ENCODE measurements around the gene GLIS1. TPM values are rescaled to one million over a fixed set of nuclear protein-coding genes. Genes with fewer than 3 reads are reported as not detected.
A peak's percentile ranks its signal among the peaks of the same experiment; 100 is the strongest.

GLIS1 gene
- total and polyA plus RNA-seq, 10 of the 15 experiments (the other 5 are each of a cell fraction or from before 2014, with no cell fraction given) = not detected

DNA sequence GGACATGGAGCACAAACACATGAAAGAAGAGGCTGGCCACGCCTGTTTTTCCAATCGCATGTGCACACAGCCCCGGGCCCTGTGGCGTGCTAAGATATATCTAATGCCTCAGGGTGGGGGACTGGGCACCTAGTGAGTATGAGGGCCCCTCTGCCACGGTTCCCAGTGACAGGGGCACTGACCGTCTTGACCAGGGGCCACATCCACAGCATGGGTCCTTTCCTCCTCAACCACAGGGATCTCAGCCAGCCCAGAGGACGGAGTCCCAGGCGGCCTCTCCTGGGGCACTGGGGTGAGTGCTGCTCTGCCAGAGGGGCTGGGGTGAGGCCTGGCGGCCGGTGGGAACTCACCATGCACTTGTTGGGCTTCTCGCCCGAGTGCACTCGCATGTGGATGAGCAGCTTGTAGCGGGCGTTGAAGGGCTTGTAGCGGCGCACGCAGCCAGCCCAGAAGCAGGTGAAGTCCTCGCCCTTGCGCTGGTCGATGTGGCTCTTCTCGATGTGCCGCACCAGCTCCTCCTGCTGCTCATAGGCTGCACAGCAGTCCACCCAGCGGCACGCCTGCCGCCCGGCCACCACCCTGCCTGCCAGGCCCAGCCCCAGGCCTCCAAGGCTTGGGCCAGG is 145.1 kb downstream of the GLIS1 start:
- ATAC-seq (peak; percentile 53; the same call in 2 of the 3 replicates), DNase-seq (ENCODE audit: low read depth, low spot score) (no peak), FAIRE-seq (no peak)
- intact Hi-C loops (cut with micrococcal nuclease; ENCODE audit: unreplicated experiment) = no loop called here
- in situ Hi-C loops (cut with MboI) = no loop called here
- Histone ChIP-seq H3K36me3 (ENCODE audit: control insufficient read depth in 2 of 2, insufficient read depth in 2 of 2, low read length in 1 of 2) (no peaks in the 10 kb centered on the region), H3K9ac (ENCODE audit: control insufficient read depth, insufficient read depth, low read length) (no peak overlapping the region), H3K9me3 (replicated peaks; ENCODE audit: control insufficient read depth, insufficient read depth, low read length) (no peaks in the 10 kb centered on the region), H3K4me3 (no peak overlapping the region), H3K4me1 (ENCODE audit: control insufficient read depth, insufficient read depth, low read length) (no peaks in the 10 kb centered on the region), H3K79me2 (ENCODE audit: control insufficient read depth, insufficient read depth, low read length) (no peaks in the 10 kb centered on the region), H4K20me1 (ENCODE audit: control insufficient read depth, insufficient read depth) (no peaks in the 10 kb centered on the region), H3K4me2 (ENCODE audit: control insufficient read depth, insufficient read depth) (no peak overlapping the region), H2AFZ (ENCODE audit: control insufficient read depth, low read depth, low read length) (no peak overlapping the region), H3K27ac (ENCODE audit: control insufficient read depth, insufficient read depth) (no peak overlapping the region), H3K27me3 (replicated peaks in 1 of 2; ENCODE audit: control insufficient read depth in 2 of 2, insufficient read depth in 2 of 2, low read length in 1 of 2) (peaks cover 0 to 2% of the 10 kb centered on the region in 2 experiments; a peak in 1 of 4 replicates)
- WGBS (ENCODE audit: insufficient coverage, insufficient replicate concordance, low lambda C conversion rate, missing lambda C conversion rate) = 46% methylated on average over 26 of the region's 27 CpGs
- ChIA-PET SMC1A (ENCODE audit: uncharacterized antibody, unreplicated experiment) (no interaction called here), POLR2A (no interaction called here), CTCF (interaction anchor here (0.7 kb wide), 1 partner anchor 228 kb away, joined by 3 read pairs; no protein-coding TSS in a partner anchor), RAD21 (ENCODE audit: unreplicated experiment) (no interaction called here)
- no TSS peak for BruUV-seq (replicated peaks)
- TF ChIP-seq, protein P1, sequence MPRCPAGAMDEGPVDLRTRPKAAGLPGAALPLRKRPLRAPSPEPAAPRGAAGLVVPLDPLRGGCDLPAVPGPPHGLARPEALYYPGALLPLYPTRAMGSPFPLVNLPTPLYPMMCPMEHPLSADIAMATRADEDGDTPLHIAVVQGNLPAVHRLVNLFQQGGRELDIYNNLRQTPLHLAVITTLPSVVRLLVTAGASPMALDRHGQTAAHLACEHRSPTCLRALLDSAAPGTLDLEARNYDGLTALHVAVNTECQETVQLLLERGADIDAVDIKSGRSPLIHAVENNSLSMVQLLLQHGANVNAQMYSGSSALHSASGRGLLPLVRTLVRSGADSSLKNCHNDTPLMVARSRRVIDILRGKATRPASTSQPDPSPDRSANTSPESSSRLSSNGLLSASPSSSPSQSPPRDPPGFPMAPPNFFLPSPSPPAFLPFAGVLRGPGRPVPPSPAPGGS (IDR thresholded peaks at IDR 0.05; ENCODE audit: borderline replicate concordance, insufficient read depth, low read depth, low read length, poor library complexity, severe bottlenecking) = no peak
- TF ChIP-seq CTCF (IDR thresholded peaks at IDR 0.05 in 2 of 3, conservative IDR thresholded peaks at IDR 0.05 in 1 of 3; ENCODE audit: control insufficient read depth in 2 of 3, extremely low read depth in 1 of 3, insufficient read depth in 1 of 3, low read depth in 3 of 3, low read length in 3 of 3) = 0 out of 6 replicates have a peak, but pooled peaks of 1 of the 3 experiments have one; percentile 5

Data from GM12878 (cell line).